ENCODE data around the gene PLCB4.
A peak's percentile ranks its signal among the peaks of the same experiment; 100 is the strongest.

PLCB4 gene

GRCh38 chr20:9228774-9229450 lies 160.0 kb downstream of the PLCB4 start:
- no peak for DNase-seq

DNA sequence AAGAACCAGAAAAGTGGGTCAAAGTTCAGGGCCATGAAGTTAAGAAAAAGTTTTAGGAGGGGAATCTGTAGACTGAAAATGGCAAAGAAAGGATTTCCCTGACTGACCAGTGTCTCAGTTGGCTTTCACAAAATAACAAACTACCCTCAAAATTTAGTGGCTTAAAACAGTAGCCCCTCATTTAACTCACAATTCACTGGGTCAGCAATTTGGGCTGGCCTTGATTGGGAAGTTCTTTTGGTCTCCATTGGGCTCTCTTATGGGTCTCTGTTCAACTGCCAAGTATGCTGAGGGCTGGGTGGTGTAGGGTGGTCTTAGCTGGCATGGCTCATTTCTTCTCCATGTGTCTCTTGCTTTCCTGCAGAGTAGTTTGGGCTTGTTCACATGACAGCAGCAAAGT lies 161.5 kb downstream of the PLCB4 start:
- DNase-seq = no peak

- no peak for DNase-seq
Measured at GRCh38 chr20:9233804-9234203, 164.9 kb downstream of the PLCB4 start.

- no peak for DNase-seq
Measured at GRCh38 chr20:9235518-9235917, 166.6 kb downstream of the PLCB4 start.

DNA sequence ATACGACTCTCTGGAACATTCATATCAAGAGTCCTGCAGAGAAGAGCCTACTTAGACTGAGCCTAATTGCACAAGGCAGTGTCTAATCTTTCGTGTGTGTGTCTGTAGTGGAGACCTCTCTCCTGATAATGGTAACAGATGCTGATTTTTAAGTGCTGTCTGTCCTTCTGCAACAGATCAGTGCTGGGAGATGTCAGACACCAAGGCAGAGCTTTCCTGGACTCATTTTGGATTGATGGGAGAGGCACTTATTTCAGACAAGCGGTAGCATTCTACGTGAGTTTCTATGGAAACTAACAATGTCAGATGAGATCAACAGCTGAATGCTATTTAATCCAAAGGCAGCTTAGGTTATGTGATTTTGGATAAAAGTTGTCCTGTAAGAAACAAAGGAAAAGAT lies 167.6 kb downstream of the PLCB4 start:
- no peak for DNase-seq

DNA sequence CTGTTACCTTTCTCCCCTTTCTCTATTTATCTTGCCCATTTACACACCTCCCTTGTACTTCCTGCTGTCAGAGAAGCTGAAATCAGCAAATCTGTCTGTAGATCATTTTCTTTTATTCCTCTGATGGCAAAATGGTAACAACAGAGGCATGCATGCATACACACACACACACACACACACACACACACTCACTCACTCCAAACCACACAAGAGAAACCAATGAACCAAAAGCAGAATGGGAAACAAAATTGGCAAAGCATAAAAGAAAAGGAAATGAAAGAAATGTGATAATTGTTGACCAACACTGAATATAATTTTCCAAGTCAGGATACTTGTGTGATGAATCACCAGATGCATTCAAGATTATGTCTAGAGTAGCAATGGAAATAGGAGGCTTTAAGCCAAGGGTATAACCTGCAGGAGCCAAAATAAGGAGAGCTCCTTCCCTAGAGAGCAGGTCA lies 172.4 kb downstream of the PLCB4 start:
- peak; percentile 44 for DNase-seq

DNA sequence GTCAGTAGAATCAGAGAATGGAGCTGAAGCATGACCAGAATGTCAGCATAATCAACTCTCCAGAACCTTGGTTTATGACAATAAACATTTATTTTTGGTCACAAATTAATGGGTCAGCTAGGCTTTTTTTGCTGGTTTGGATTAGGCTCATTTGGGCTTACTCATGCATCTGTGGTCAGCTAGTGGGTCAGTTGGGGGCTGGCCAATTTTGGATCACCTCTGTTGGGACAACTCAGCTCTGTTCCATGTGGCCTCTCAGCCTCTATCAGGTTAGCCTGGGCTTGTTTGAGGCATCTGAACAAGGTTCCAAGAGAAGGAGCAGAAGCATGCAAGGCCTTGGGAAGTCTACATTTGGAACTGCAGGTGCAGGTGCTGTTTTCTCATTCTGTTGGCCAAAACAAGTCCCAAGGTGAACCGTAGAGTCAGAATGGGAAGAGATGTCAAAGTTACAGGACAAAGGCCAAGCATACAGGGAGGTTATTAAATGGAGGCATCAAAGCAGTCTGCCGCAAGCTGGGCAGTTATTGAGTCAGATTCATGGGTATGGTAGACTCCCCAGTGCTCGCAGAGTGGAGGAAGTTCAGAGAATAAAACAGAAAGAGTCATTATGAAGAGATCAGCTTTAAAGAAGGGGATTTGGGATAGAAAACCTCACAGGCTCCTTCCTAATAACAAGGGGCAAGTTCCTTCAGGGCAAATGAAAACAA lies 173.0 kb downstream of the PLCB4 start:
- DNase-seq = no peak

- DNase-seq = no peak
Measured at GRCh38 chr20:9243986-9244385, 175.1 kb downstream of the PLCB4 start.

DNA sequence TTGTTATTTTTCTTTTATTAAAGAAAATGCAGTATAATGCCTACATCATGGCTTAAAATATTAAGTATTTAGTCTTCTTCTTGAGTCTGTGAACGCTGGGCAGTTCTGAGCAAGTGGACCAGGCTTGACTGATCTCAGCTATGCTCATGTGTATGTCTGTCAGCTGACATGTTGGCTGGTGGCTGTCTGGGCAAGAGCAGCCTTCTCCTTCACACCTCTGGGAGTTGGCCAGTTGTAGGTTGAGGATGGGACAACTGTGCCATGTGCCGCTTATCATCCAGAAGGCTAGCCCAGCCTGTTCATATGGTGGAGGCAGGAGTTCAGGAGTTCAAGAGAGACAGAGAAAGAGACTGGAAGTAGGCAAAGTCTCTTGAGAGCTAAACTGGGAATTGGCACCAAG lies 175.9 kb downstream of the PLCB4 start:
- DNase-seq = no peak

DNA sequence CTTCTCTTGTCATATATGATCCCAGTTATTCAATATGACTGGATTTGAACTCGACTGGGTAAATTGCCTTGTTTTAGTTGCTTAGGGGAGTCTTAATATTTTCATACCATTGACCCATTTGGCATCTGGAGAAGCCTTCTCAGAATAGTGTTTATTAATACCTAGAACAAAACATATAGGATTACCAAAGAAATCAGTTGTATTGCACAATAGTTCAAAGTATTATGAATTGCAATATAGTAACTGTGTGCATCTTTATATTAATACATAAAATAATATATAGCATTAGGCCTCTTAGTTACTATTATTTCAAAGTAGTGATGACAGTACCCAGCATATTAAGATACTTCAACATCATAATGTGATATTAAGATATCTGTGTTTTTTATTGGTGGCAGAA lies 177.8 kb downstream of the PLCB4 start:
- DNase-seq = no peak

- DNase-seq = no peak
Measured at GRCh38 chr20:9250511-9250910, 181.6 kb downstream of the PLCB4 start.

DNA sequence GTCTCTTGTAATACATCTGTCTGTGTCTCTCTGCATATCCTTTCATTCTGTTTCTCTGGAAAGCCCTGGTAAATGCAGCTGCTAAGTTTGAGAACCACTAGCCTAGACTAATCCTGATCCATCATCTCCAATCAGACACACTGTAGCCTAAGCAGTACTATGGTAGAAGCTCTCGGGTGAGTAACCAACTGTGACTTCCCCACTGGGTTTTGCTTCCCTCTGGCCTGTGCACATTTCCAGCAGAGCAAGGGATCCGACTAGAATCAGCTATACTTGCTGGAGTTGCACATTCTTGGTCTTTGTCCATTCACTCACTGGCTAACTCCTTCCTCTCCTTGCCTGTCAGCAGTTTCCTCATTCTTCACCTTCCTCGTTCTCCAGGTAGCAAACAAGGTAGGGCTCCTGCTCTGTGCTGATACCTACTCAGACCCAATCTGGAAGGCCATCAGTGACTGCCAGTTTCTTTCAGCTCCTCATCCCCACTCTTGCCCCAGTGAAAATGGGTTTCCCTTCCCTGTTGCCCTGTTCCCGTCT lies 184.2 kb downstream of the PLCB4 start:
- DNase-seq = no peak

GRCh38 chr20:9255171-9255570 lies 186.3 kb downstream of the PLCB4 start:
- DNase-seq = no peak

- no peak for DNase-seq
Measured at GRCh38 chr20:9256393-9256792, 187.5 kb downstream of the PLCB4 start.

DNA sequence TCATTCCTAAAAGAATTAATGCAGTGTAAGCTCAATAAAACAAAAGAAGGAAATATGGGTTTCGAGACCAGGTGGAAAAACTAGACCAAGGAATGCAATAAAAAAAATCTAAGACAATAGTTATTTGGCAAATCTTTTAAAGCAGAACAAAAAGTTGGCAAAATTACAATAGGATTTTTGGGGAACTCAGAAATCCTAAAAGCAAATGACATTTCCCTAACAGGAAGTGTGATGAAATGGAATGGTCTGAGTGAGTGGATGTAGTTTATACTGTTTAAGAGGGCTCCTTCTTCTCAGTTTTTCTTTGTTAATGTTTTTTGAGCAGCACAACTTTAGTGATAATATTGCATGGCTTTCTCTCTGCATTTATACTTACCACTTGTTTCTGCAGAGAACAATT lies 190.0 kb downstream of the PLCB4 start:
- DNase-seq = no peak

DNA sequence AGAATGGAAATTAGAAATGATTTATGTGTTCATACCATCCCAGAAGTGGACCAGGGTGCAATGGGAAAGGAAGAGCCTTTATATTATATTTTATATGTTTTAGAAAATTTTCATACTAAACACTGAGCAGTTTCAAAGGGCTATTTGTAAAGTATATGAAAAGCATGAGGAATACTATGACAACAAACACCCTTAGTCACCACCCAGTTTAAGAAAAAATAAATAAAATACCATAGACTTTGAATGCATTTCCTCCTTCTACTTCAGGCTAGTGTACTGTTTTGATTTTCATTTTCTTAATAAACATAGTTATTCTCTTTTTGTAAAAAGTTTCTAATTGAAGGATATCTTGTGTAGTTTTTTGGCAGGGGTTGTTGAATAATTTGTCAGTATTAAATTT lies 191.1 kb downstream of the PLCB4 start:
- DNase-seq = no peak

DNA sequence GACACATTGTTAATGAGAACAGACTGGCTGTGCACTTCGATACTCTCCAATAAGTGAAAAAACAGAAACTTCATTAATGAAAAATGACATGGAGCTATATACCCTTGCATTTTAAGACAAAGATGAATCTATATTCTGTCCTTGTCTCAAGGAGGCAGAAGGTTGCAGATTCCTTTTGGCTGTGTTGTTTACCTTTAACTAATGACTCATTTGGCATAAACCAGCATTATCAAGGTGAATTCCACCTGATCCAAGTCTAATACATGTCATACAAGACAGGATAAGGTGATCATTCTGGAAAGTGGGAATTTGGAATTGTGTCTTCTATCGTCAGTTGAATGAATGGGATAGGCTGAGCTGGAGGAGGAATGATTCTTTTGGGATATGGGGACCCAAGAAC lies 192.9 kb downstream of the PLCB4 start:
- no peak for DNase-seq

- no peak for DNase-seq
Measured at GRCh38 chr20:9262653-9263194, 193.8 kb downstream of the PLCB4 start.

DNA sequence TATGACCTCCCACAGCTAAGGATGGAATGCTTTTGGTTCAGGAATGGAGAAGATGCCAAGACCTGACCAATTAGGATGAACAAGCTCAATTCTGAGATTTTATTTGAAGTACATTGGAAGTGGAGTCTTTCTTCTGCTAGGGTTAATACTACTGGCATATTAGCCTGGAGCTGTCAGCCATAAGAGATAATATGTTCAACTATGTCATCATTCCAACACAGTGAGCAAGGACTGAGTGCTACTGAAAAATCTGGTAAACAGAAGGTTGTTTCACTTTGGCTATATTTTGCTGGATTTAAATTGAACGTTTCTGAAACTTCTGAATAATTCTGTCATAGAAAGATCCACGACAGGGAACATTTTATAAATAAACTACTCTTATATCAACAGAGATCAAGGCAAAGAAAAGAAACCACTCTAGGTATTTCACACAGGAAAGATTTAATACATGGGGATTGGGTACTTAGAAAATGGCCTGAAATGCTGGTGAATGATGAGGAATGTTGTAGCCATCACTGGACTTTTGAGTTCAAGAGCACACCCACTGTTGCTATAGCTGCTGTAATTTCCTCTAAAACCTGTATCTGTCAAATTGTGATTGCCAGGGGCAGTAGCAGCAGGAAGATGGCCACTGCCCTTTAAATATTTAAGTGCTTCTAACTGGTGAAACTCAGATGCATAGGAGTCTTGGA lies 200.5 kb downstream of the PLCB4 start:
- no peak for DNase-seq

- no peak for DNase-seq
Measured at GRCh38 chr20:9270831-9271230, 201.9 kb downstream of the PLCB4 start.

DNA sequence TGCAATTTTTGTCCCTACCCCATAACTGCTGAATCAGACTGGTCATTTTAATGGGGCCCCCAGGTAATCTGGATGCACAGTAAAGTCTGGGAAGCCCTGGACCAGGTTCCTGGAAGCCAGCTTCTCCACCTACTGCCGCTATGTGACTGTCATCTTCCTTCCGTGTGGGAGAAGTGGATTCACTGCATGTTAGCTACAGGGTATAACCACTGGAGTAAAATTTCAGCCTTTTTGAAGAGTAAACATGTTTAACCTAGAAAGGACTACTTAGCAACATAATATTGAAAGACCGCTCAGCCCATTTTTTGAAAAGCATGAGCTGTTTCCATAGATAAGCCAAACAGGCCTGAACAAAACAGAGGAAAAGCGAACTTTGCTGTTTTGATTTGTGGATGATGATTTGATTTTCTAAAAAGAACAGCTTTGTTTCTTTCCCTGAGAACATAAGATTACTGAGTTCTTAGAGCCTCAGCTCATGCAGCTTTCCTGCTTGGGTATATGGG lies 208.1 kb downstream of the PLCB4 start:
- no peak for DNase-seq

DNA sequence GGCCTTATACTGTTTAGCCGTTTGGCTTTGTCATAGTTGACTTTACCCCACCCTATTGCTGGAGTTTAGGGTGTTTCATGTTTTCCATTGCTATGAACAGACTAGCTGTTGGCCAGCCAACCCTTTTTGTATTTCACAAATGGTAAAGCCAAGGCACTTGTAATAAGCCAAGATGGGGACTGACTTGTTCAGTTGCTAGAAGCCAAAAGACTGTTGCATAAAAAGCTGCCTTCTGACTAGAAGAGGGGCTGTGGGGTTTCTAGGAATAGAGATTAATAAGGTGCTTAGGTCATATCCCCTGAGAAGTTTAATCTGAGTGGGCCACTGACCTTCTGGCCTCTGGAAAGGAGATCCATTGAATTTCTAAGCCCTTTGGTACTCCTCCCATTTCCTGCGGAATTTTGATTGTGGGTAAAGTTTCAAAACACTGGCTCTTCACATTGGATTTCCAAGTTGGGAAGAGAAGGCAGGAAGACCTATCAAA lies 211.1 kb downstream of the PLCB4 start:
- no peak for DNase-seq

DNA sequence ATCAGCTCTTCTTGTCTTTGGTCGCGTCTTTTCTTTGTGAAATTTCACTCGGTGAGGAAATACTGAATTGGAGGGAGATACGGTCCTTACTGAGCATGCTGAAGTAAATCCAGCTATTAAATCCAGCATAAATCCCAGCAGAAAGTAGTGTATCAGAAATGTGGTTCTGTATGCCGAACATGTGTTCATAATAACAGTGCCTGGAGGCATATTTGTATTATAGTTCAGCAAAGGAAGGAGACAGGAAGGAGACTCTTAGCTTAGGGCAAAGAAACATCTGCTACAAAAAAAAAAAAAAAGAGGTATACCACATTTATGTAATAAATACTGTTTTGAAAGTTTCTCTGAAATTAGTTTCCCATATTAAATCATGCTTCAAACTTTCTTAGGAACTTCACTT lies 211.8 kb downstream of the PLCB4 start:
- DNase-seq = no peak
